ENCODE results near the gene C22orf42. TPM values are rescaled to one million over a fixed set of nuclear protein-coding genes. Genes with fewer than 3 reads are reported as not detected.
A peak's percentile ranks its signal among the peaks of the same experiment; 100 is the strongest.

C22orf42 gene
- total RNA-seq, 3 donors from 2014 or later (not counting 1 experiment from before 2014, with no cell fraction given) = not detected

DNA sequence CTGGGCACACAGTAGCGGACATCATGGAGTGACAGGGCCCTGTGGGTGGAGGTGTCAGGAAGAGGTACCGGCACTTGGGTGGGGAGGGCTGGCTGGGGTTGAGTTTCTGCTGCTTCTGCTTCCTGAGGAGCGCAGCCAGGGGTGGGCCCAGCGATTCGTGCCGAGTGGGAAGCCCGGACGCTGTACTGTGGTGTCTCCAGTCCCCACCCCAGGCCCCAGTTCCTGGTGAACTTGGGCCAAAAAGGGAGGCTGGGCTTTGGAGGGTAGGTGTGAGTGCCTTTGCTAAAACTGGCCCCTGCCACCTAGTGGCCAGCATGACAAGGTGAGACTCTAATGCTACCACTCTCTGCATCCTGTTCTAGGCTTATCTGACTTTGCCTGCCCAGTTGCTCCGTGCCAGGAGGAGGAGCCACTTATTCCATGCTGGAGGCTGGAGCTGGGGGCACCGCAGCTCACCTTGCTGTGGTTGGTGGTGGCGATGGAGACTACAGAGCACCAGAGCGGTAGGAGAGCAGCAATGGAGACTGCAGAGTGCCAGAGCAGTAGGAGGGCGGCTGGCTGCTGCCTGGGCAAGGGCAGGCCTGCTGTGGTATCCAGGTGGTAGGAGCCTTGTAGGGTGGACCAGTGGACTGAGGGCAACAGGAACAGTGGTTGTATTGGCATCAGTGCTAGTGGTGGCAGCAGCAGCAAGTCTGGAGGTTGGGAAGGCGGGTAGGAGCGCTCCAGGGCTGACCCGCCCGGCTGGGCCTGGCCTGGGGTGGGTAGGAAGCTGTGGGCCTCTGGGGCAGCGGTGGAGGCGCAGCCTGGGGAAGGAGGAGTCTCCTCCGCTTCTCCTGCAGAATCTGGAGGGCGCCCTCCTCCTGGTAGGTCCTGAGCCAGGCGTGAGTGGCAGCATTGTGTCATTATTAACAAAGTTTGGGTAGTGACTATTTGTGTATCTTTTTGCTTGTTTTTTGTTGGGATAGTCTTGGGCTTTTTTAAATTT, 48.0 kb upstream of the C22orf42 start:
- peaks cover 44% of the 10 kb centered on the region for H3K4me1 ChIP-seq (ENCODE audit: control insufficient read depth, insufficient read depth, low read length)
- TF ChIP-seq, protein P1, sequence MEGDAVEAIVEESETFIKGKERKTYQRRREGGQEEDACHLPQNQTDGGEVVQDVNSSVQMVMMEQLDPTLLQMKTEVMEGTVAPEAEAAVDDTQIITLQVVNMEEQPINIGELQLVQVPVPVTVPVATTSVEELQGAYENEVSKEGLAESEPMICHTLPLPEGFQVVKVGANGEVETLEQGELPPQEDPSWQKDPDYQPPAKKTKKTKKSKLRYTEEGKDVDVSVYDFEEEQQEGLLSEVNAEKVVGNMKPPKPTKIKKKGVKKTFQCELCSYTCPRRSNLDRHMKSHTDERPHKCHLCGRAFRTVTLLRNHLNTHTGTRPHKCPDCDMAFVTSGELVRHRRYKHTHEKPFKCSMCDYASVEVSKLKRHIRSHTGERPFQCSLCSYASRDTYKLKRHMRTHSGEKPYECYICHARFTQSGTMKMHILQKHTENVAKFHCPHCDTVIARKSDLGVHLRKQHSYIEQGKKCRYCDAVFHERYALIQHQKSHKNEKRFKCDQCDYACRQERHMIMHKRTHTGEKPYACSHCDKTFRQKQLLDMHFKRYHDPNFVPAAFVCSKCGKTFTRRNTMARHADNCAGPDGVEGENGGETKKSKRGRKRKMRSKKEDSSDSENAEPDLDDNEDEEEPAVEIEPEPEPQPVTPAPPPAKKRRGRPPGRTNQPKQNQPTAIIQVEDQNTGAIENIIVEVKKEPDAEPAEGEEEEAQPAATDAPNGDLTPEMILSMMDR (IDR thresholded peaks at IDR 0.05) = peak; percentile 44
- H3K4me3 ChIP-seq (ENCODE audit: low read length) = no peak overlapping the region
- intact Hi-C loops (cut with micrococcal nuclease) = loop anchor here (1.0 to 10.0 kb wide), 2 partner anchors 104 to 268 kb away; partner anchors contain the start of gene FBXO7
- H3K36me3 Mint-ChIP-seq = no peaks in the 10 kb centered on the region
- peaks cover 16 to 21% of the 10 kb centered on the region in 2 donors for H3K27me3 Mint-ChIP-seq (ENCODE audit: low read depth in 2 of 2)
- no peak overlapping the region for H3K27ac ChIP-seq (ENCODE audit: low read length)
- H3K27ac Mint-ChIP-seq = peak overlapping the region in 1 of 2 donors; percentile 46
- peak overlapping the region; percentile 74 for H3K4me3 Mint-ChIP-seq
- peaks cover 16 to 37% of the 10 kb centered on the region in 2 donors for H3K4me1 Mint-ChIP-seq
- ATAC-seq (peak in 2 of 3 donors; percentile 25 to 59), DNase-seq (peak in 1 of 2 donors; percentile 67)
- no peaks in the 10 kb centered on the region for H3K9me3 ChIP-seq (ENCODE audit: control insufficient read depth, insufficient read depth, low read length)
- H3K36me3 ChIP-seq (ENCODE audit: control insufficient read depth, insufficient read depth, low read length) = no peaks in the 10 kb centered on the region
- WGBS (ENCODE audit: insufficient coverage) = 59% methylated on average over 22 of the region's 22 CpGs
- H3K9me3 Mint-ChIP-seq = no peaks in the 10 kb centered on the region
- H3K27me3 ChIP-seq (ENCODE audit: control insufficient read depth, insufficient read depth, low read length) = peaks cover 4% of the 10 kb centered on the region

DNA sequence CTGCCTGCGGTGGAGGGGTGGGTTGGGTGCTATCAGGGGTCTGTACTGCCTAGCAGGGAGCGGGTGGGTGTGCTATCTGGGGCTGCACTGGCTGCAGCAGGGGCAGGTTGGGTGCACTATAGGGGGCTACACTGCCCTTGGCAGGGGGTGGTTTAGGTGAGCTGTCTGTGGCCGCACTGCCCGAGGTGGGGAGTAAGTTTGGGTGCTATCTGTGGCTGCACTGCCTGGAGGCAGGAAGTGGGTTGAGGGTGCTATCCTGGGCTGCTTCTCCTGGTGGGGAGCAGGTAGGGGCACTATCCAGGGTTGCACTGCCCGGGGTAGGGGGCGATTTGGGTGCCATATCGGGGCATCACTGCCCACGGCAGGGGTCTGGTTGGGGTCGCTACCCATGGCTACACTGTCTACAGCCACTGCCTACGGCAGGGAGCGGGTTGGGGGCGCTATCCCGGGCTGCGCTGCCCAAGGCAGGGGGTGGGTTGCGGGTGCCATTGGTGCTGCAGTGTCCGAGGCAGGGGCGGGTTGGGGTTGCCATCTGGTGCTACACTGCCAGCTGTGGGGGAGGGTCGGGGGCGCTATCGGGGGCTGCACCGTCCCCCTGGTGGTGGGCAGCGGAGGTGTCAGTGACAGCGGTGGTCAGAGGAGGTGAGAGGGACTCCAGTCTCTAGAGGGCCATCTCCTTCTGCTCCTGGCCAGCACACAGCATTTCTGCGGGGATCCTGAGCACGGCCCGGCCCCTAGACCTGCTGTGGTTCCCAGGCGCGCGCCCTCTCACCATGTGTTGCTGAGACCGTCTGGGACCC, 47.1 kb upstream of the C22orf42 start:
- H3K27ac Mint-ChIP-seq = no peak overlapping the region
- H3K27ac ChIP-seq (ENCODE audit: low read length) = no peak overlapping the region
- peaks cover 4% of the 10 kb centered on the region for H3K27me3 ChIP-seq (ENCODE audit: control insufficient read depth, insufficient read depth, low read length)
- H3K27me3 Mint-ChIP-seq (ENCODE audit: low read depth in 2 of 2) = peaks cover 18 to 22% of the 10 kb centered on the region in 2 donors
- H3K4me3 ChIP-seq (ENCODE audit: low read length) = no peak overlapping the region
- WGBS (ENCODE audit: insufficient coverage) = 82% methylated on average over 30 of the region's 30 CpGs
- H3K4me1 Mint-ChIP-seq = peaks cover 16 to 37% of the 10 kb centered on the region in 2 donors
- no peaks in the 10 kb centered on the region for H3K36me3 Mint-ChIP-seq
- ATAC-seq (no peak), DNase-seq (no peak)
- no peaks in the 10 kb centered on the region for H3K36me3 ChIP-seq (ENCODE audit: control insufficient read depth, insufficient read depth, low read length)
- intact Hi-C loops (cut with micrococcal nuclease) = loop anchor here (10.0 kb wide), 1 partner anchor 269 kb away; the partner anchor contains the start of gene FBXO7
- peaks cover 53% of the 10 kb centered on the region for H3K4me1 ChIP-seq (ENCODE audit: control insufficient read depth, insufficient read depth, low read length)
- no peaks in the 10 kb centered on the region for H3K9me3 Mint-ChIP-seq
- TF ChIP-seq, protein P1 (IDR thresholded peaks at IDR 0.05) = no peak
- peak overlapping the region; percentile 61 for H3K4me3 Mint-ChIP-seq
- no peaks in the 10 kb centered on the region for H3K9me3 ChIP-seq (ENCODE audit: control insufficient read depth, insufficient read depth, low read length)

DNA sequence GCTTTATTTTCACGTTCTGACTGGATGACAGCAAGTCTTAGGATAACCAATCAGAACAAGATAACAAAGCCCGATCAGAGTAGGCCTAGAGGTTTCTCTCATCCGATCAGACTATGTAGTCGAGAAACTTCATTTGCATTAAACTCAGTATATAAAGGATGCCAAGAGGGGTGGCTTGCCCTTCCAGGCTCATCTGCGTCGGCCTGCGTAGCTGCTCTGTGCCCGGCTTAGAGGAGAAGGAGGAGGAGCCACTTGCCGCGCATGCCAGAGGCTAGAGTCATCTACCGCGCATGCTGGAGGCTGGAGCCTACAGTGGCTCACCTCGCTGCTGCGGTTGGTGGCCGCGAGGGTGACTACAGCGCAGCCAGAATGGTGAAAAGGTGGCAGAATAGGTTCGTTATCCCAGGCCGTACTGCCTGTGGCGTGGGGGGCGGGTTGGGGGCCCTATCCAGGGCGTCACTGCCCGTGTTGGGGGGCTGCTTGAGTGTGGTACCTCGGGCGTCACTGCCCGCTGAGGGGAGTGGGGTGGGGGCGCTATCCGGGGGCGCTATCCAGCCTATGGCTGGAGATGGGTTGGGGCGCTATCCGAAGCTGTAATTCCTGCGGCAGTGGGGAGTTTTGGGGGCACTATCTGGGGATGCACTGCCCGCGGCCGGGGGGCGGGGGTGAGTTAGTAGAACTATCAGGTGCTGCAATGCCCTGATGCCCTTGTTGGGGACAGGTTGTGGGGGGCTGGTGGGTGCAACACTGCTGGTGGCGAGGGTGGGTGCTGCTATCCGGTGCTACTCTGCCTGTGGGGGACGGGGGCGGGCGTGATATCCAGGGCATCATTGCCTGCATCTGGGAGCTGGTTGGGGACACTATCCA, 46.0 kb upstream of the C22orf42 start, which contains the start of gene RFPL2:
TSS of gene RFPL2 (minus strand) at position 218 of the 867 bp plus-strand sequence. CDS start 2,622 bp downstream, outside the sequence.
- Histone ChIP-seq H3K9me3 (ENCODE audit: control insufficient read depth, insufficient read depth, low read length) (no peaks in the 10 kb centered on the region), H3K27me3 (ENCODE audit: control insufficient read depth, insufficient read depth, low read length) (peaks cover 4% of the 10 kb centered on the region), H3K4me3 (ENCODE audit: low read length) (no peak within 1 kb of the TSS), H3K36me3 (ENCODE audit: control insufficient read depth, insufficient read depth, low read length) (no peaks in the 10 kb centered on the region), H3K27ac (ENCODE audit: low read length) (no peak within 1 kb of the TSS), H3K4me1 (ENCODE audit: control insufficient read depth, insufficient read depth, low read length) (peaks cover 62% of the 10 kb centered on the region)
- H3K27me3 Mint-ChIP-seq (ENCODE audit: low read depth in 2 of 2) = peaks cover 18 to 26% of the 10 kb centered on the region in 2 donors
- TF ChIP-seq, protein P1 (IDR thresholded peaks at IDR 0.05) = no peak
- H3K36me3 Mint-ChIP-seq = no peaks in the 10 kb centered on the region
- ATAC-seq (peak; percentile 31 to 78 (median 76)), DNase-seq (peak in 1 of 2 donors; percentile 64)
- intact Hi-C loops (cut with micrococcal nuclease) = loop anchor here (10.0 kb wide), 1 partner anchor 270 kb away; the partner anchor contains the start of gene FBXO7
- peak within 1 kb of the TSS; percentile 81 for H3K4me3 Mint-ChIP-seq
- 77% methylated on average over 41 of the region's 41 CpGs for WGBS (ENCODE audit: insufficient coverage)
- H3K27ac Mint-ChIP-seq = peak within 1 kb of the TSS in 1 of 2 donors; percentile 0
- peaks cover 16 to 37% of the 10 kb centered on the region in 2 donors for H3K4me1 Mint-ChIP-seq
- no peaks in the 10 kb centered on the region for H3K9me3 Mint-ChIP-seq

Data from natural killer cell (primary cell).